Measurements from ENCODE around the gene PPM1D. TPM values are rescaled to one million over a fixed set of nuclear protein-coding genes. Genes with fewer than 3 reads are reported as not detected.
A peak's percentile ranks its signal among the peaks of the same experiment; 100 is the strongest.

The PPM1D gene
- total and polyA plus RNA-seq, 2 of the 13 experiments (the other 11 are each of a cell fraction or from before 2014, with no cell fraction given), result 8.0 to 26.2 TPM

DNA sequence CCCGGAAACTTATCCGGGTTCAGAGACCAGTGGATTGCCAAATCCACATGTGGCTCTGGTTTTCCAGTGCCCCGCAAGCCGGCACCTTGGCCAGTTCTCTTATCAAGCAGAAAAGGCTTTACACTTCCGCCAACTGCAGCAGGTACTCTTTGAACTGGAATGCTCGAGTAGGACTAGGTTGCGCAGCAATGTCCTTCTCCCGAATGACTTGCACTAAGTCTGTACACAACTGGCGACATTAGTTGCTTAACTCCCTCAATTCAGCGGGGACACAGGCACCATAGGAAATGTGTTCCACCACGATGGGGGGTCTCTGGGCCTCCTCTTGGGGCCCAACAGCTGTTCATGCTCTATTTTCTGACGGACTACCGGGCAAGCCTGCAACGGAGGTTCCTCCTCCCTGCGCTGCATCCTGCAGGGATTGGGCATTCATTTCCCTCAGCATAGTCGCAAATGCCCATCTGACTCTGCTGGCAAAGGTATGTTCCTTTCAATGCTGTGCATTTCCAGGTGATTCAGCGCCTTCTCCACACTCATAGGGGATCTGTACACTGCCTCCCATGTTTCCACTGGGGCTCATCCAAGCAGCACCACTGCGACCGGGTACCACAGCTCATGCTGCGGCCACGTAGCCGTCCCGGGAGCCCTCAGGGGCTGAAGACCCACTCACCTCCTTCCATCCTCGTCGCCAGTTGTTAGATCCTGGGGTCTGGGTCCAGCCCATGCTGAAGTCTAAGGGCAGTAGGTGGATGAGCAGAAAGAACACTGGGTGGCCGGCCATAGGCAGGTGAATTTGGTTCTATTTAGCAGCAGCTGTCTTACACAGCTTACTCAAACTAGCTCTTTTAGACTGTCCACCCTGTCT is 39.8 kb upstream of the PPM1D start (continued):
- TF ChIP-seq, protein P1, sequence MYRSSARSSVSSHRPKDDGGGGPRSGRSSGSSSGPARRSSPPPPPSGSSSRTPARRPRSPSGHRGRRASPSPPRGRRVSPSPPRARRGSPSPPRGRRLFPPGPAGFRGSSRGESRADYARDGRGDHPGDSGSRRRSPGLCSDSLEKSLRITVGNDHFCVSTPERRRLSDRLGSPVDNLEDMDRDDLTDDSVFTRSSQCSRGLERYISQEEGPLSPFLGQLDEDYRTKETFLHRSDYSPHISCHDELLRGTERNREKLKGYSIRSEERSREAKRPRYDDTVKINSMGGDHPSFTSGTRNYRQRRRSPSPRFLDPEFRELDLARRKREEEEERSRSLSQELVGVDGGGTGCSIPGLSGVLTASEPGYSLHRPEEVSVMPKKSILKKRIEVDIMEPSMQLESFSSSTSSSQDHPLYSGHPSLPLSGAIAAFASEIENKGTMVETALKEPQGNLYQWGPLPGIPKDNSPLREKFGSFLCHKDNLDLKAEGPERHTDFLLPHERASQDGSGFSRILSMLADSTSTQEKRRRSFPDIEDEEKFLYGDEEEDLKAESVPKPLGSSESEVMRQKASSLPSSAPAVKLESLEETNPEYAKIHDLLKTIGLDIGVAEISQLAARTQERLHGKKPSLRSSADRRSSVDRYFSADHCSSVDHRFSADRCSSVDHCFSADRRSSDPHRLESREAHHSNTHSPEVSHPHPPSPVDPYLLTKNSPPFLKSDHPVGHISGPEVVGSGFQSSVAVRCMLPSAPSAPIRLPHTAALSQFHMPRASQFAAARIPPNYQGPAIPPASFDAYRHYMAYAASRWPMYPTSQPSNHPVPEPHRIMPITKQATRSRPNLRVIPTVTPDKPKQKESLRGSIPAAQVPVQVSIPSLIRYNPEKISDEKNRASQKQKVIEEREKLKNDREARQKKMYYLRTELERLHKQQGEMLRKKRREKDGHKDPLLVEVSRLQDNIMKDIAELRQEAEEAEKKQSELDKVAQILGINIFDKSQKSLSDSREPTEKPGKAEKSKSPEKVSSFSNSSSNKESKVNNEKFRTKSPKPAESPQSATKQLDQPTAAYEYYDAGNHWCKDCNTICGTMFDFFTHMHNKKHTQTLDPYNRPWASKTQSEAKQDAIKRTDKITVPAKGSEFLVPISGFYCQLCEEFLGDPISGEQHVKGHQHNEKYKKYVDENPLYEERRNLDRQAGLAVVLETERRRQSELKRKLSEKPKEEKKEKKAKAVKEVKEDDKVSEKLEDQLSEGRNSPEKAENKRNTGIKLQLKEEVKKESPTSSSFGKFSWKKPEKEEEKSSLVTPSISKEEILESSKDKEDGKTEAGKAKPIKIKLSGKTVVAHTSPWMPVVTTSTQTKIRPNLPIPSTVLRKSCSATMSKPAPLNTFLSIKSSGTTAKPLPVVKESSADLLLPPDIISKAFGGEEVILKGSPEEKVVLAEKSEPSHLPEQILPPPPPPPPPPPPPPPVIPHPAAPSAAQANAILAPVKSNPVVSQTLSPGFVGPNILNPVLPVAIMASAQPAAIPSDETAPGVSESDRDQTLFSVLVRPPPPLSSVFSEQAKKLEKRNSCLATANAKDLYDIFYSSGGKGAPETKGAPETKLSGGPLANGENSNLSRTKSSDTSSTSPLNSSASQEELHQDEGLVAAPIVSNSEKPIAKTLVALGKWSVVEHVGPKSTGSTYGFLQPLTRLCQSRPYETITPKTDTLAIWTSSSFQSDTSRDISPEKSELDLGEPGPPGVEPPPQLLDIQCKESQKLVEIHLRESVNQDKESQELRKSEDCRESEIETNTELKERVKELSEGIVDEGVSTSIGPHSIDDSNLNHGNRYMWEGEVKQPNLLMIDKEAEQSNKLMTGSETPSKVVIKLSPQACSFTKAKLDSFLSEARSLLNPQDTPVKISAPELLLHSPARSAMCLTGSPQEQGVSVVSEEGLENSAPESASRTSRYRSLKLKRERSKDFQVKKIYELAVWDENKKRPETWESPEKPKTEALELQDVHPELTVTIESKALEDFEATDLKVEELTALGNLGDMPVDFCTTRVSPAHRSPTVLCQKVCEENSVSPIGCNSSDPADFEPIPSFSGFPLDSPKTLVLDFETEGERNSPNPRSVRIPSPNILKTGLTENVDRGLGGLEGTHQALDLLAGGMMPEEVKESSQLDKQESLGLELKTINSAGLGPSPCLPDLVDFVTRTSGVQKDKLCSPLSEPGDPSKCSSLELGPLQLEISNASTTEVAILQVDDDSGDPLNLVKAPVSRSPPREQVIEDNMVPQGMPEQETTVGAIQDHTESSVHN (CRISPR knock-in tag; IDR thresholded peaks at IDR 0.05), result 0 out of 2 replicates have a peak, but pooled peaks have one; percentile 18
- TF ChIP-seq ZFYVE20 (CRISPR knock-in tag; IDR thresholded peaks at IDR 0.05; ENCODE audit: borderline replicate concordance, low read depth) (no peak), ZNF251 (CRISPR knock-in tag; IDR thresholded peaks at IDR 0.05) (no peak), ZNF547 (CRISPR knock-in tag; IDR thresholded peaks at IDR 0.05) (0 out of 2 replicates have a peak, but pooled peaks have one; percentile 66), ZNF737 (CRISPR knock-in tag; IDR thresholded peaks at IDR 0.05; ENCODE audit: borderline replicate concordance) (no peak), TARDBP (CRISPR knock-in tag; IDR thresholded peaks at IDR 0.05) (peak; percentile 66), ZSCAN25 (CRISPR knock-in tag; IDR thresholded peaks at IDR 0.05) (0 out of 2 replicates have a peak, but pooled peaks have one; percentile 70), RBFOX2 (IDR thresholded peaks at IDR 0.05; ENCODE audit: low read depth, low read length) (peak; percentile 46; the same call in 1 of the 2 replicates), TBX3 (IDR thresholded peaks at IDR 0.05; ENCODE audit: borderline replicate concordance) (peak; percentile 37; the same call in 1 of the 2 replicates), MTF2 (CRISPR knock-in tag; IDR thresholded peaks at IDR 0.05; ENCODE audit: borderline replicate concordance) (0 out of 2 replicates have a peak, but pooled peaks have one; percentile 12), TCF12 (IDR thresholded peaks at IDR 0.05) (no peak), TCF12 (CRISPR knock-in tag; IDR thresholded peaks at IDR 0.05) (0 out of 2 replicates have a peak, but pooled peaks have one; percentile 54), ZNF124 (CRISPR knock-in tag; IDR thresholded peaks at IDR 0.05) (peak; percentile 87)
- TF ChIP-seq, protein P2, sequence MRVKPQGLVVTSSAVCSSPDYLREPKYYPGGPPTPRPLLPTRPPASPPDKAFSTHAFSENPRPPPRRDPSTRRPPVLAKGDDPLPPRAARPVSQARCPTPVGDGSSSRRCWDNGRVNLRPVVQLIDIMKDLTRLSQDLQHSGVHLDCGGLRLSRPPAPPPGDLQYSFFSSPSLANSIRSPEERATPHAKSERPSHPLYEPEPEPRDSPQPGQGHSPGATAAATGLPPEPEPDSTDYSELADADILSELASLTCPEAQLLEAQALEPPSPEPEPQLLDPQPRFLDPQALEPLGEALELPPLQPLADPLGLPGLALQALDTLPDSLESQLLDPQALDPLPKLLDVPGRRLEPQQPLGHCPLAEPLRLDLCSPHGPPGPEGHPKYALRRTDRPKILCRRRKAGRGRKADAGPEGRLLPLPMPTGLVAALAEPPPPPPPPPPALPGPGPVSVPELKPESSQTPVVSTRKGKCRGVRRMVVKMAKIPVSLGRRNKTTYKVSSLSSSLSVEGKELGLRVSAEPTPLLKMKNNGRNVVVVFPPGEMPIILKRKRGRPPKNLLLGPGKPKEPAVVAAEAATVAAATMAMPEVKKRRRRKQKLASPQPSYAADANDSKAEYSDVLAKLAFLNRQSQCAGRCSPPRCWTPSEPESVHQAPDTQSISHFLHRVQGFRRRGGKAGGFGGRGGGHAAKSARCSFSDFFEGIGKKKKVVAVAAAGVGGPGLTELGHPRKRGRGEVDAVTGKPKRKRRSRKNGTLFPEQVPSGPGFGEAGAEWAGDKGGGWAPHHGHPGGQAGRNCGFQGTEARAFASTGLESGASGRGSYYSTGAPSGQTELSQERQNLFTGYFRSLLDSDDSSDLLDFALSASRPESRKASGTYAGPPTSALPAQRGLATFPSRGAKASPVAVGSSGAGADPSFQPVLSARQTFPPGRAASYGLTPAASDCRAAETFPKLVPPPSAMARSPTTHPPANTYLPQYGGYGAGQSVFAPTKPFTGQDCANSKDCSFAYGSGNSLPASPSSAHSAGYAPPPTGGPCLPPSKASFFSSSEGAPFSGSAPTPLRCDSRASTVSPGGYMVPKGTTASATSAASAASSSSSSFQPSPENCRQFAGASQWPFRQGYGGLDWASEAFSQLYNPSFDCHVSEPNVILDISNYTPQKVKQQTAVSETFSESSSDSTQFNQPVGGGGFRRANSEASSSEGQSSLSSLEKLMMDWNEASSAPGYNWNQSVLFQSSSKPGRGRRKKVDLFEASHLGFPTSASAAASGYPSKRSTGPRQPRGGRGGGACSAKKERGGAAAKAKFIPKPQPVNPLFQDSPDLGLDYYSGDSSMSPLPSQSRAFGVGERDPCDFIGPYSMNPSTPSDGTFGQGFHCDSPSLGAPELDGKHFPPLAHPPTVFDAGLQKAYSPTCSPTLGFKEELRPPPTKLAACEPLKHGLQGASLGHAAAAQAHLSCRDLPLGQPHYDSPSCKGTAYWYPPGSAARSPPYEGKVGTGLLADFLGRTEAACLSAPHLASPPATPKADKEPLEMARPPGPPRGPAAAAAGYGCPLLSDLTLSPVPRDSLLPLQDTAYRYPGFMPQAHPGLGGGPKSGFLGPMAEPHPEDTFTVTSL (CRISPR knock-in tag; IDR thresholded peaks at IDR 0.05; ENCODE audit: borderline replicate concordance), result peak; percentile 67; the same call in 1 of the 2 replicates

Measured in HepG2 (cell line).